Spinal cord (tissue), 10 donors: Measurements from ENCODE around the gene ADGRL1. TPM values are rescaled to one million over a fixed set of nuclear protein-coding genes. Genes with fewer than 3 reads are reported as not detected.
"Not testable (repeated sequence)": the region's sequence is repeated elsewhere in the genome, so short reads cannot be mapped to it uniquely, and the experiment has no call there.

Source experiments
- DNase-seq, 6 donors: peaks; one replicate each; pipeline versions ENCODE4 v3.0.0 to v3.0.0-alpha.2; 2013 to 2015; ENCODE audit warnings: low spot score in 6 of 6, low read depth in 4 of 6
- H3K27ac ChIP-seq: one replicate; pipeline ENCODE4 v1.5.1; 2013; ENCODE audit warnings: low read depth, low read length, control low read depth
- H3K27me3 ChIP-seq: one replicate; pipeline ENCODE4 v1.6.1; 2013; ENCODE audit warnings: low read length; ENCODE audit not compliant: control insufficient read depth, insufficient read depth
- H3K36me3 ChIP-seq: one replicate; pipeline ENCODE4 v1.6.1; 2013; ENCODE audit warnings: low read length; ENCODE audit not compliant: control insufficient read depth, insufficient read depth
- H3K4me1 ChIP-seq: one replicate; pipeline ENCODE4 v1.6.1; 2013; ENCODE audit warnings: low read length; ENCODE audit not compliant: control insufficient read depth, insufficient read depth
- H3K4me3 ChIP-seq: one replicate; pipeline ENCODE4 v1.5.1; 2013; ENCODE audit warnings: low read depth, low read length, control low read depth
- H3K9me3 ChIP-seq: one replicate; pipeline ENCODE4 v1.6.1; 2013; ENCODE audit warnings: low read length; ENCODE audit not compliant: control insufficient read depth, insufficient read depth
- WGBS: methylation state at CpG from one replicate; pipeline ENCODE4 v1.1.5; 2013; ENCODE audit warnings: missing lambda C conversion rate; ENCODE audit not compliant: insufficient coverage; 5-methylcytosine and 5-hydroxymethylcytosine counted together
- polyA plus RNA-seq, 2 donors: library from polyadenylated mRNA; unstranded; fragments of 120-200 nt; gene quantifications; one replicate each; pipeline ENCODE4 v1.2.1, GENCODE V29; 2013; ENCODE audit not compliant: insufficient read length in 2 of 2
- total RNA-seq, 2 donors: library from RNA; depleted of rRNA in 1 of 2; stranded (reverse); fragments of 120-200 nt in 1 of 2; fragments of >200 nt in 1 of 2; gene quantifications; one replicate each; pipeline versions ENCODE4 v1.2.3 to v1.2.4, GENCODE V29; 2013 to 2014
- donor health status: healthy.

Gene ADGRL1
- total and polyA plus RNA-seq, 4 donors = 31.9 to 140 (median 92.0) TPM

DNA sequence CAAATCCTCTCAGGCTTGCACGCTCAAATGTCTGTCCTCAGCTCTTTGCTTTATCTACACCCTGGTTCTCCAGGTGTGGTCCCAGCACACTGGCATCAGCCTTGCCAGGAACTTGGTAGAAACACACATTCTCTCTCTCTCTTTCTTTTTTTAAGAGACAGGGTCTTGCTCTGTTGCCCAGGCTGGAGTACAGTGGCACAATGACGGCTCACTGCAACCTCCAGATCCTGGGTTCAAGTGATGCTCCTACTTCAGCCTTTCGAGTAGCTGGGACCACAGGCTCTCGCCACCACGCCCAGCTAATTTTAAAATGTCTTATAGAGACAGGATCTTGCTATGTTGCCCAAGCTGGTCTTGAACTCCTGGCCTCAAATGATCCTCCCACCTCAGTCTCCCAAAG lies 20.8 kb downstream of the ADGRL1 start:
- peaks cover 25% of the 10 kb centered on the region for H3K4me1 ChIP-seq
- H3K4me3 ChIP-seq = no peak overlapping the region
- no peaks in the 10 kb centered on the region for H3K27me3 ChIP-seq
- 93% methylated on average over 5 of the region's 5 CpGs for WGBS
- no peak for DNase-seq
- H3K9me3 ChIP-seq = no peaks in the 10 kb centered on the region
- no peak overlapping the region for H3K27ac ChIP-seq
- H3K36me3 ChIP-seq = peaks cover 34% of the 10 kb centered on the region

GRCh38 chr19:14183741-14184350 lies 22.1 kb downstream of the ADGRL1 start:
- no peaks in the 10 kb centered on the region for H3K27me3 ChIP-seq
- WGBS = 45% methylated on average over 11 of the region's 14 CpGs
- no peaks in the 10 kb centered on the region for H3K9me3 ChIP-seq
- H3K4me3 ChIP-seq = no peak overlapping the region
- no peak overlapping the region for H3K27ac ChIP-seq
- peaks cover 38% of the 10 kb centered on the region for H3K36me3 ChIP-seq
- peak in 2 of 6 donors; percentile 32 to 73 for DNase-seq
- peaks cover 25% of the 10 kb centered on the region for H3K4me1 ChIP-seq

DNA sequence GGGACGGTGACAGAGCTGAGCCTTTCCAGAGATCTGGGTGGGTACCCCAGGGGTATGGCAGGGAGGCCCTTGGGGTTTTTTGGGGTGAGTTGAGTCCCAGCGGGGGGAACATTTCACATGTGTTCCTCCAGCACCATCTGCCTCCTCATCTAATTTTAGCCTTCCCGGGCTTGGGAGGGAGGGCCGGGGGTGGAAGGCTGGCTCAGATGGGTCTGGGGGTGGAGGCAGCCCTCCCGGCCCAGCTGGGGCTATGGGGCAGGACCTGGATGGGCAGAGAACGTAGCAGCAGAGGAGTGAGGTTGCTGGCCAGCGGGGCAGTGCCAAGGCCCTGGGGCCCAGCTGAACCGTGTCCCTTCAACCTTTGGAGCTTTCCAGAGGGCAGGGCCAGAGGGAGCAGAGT lies 23.5 kb downstream of the ADGRL1 start:
- Histone ChIP-seq H3K9me3 (no peaks in the 10 kb centered on the region), H3K27ac (no peak overlapping the region), H3K36me3 (peaks cover 45% of the 10 kb centered on the region), H3K27me3 (no peaks in the 10 kb centered on the region), H3K4me3 (no peak overlapping the region), H3K4me1 (peaks cover 25% of the 10 kb centered on the region)
- no peak for DNase-seq
- WGBS = 82% methylated on average over 5 of the region's 8 CpGs

- 81% methylated on average over 4 of the region's 6 CpGs for WGBS
- Histone ChIP-seq H3K27me3 (no peaks in the 10 kb centered on the region), H3K36me3 (peaks cover 51% of the 10 kb centered on the region), H3K4me3 (no peak overlapping the region), H3K9me3 (no peaks in the 10 kb centered on the region), H3K27ac (no peak overlapping the region), H3K4me1 (peaks cover 25% of the 10 kb centered on the region)
- no peak for DNase-seq
These were observed 24.1 kb downstream of the ADGRL1 start for GRCh38 chr19:14181906-14182305.

DNA sequence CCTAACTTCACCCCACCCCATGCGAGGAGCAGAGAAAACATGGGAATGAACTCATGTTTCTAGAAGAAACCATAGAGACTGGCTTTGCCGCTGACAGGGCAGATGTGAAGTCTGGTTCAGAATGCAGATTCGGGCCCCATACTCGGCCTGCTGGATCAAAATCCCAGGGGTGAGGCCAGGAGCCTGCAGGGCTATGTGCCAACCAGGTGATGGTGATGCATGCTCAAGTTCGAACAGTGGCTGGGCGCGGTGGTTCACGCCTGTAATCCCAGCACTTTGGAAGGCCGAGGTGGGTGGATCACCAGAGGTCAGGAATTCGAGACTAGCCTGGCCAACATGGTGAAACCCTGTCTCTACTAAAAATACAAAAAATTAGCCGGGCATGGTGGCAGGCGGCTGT lies 24.8 kb downstream of the ADGRL1 start:
- WGBS = 90% methylated on average over 9 of the region's 12 CpGs
- not testable (repeated sequence) for DNase-seq, H3K27ac ChIP-seq, H3K27me3 ChIP-seq, H3K9me3 ChIP-seq, H3K4me3 ChIP-seq
- Histone ChIP-seq H3K36me3 (peaks cover 58% of the 10 kb centered on the region), H3K4me1 (peaks cover 25% of the 10 kb centered on the region)

DNA sequence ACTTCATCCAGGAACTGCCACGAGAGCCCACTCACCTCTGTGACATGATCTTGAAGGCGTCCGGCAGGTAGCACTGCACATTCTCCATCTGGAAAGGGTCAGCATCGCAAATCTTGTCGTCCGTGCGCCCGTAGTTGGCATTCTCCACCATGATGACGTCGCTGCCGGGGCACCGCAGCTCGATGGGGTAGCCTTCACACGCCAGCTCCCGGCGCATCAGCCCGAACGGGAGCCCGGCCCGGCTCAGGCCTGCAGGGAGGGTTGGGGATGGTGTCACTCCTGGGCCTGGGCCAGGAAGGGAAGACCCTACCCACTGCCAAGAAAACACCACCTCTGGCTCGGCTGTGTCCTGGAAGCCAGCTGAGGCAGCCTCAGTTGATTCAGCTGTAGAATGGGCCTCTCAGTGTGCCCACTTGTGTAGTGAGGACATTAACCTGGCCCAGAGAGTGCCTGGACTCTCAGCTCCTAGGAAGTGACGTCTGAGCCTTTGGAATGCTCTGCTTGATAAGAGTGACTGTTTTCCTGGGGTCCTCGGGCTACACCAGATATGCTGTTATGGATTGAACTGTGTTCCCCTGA lies 28.4 kb downstream of the ADGRL1 start:
- Histone ChIP-seq H3K4me1 (peaks cover 11% of the 10 kb centered on the region), H3K27me3 (no peaks in the 10 kb centered on the region), H3K9me3 (no peaks in the 10 kb centered on the region), H3K4me3 (no peak overlapping the region), H3K36me3 (peaks cover 79% of the 10 kb centered on the region), H3K27ac (no peak overlapping the region)
- DNase-seq = no peak
- WGBS = 86% methylated on average over 12 of the region's 23 CpGs

- Histone ChIP-seq H3K27ac (no peak overlapping the region), H3K9me3 (no peaks in the 10 kb centered on the region), H3K36me3 (peaks cover 80% of the 10 kb centered on the region), H3K4me3 (no peak overlapping the region), H3K27me3 (no peaks in the 10 kb centered on the region), H3K4me1 (peaks cover 4% of the 10 kb centered on the region)
- 87% methylated on average over 6 of the region's 6 CpGs for WGBS
- no peak for DNase-seq
These were observed 30.6 kb downstream of the ADGRL1 start for GRCh38 chr19:14175351-14175792.

- Histone ChIP-seq H3K27ac (no peak overlapping the region), H3K4me1 (peaks cover 4% of the 10 kb centered on the region), H3K27me3 (no peaks in the 10 kb centered on the region), H3K36me3 (peaks cover 85% of the 10 kb centered on the region), H3K4me3 (no peak overlapping the region), H3K9me3 (no peaks in the 10 kb centered on the region)
- WGBS = 100% methylated on average over 1 of the region's 9 CpGs
- no peak for DNase-seq
These were observed 31.1 kb downstream of the ADGRL1 start for GRCh38 chr19:14174883-14175282.

DNA sequence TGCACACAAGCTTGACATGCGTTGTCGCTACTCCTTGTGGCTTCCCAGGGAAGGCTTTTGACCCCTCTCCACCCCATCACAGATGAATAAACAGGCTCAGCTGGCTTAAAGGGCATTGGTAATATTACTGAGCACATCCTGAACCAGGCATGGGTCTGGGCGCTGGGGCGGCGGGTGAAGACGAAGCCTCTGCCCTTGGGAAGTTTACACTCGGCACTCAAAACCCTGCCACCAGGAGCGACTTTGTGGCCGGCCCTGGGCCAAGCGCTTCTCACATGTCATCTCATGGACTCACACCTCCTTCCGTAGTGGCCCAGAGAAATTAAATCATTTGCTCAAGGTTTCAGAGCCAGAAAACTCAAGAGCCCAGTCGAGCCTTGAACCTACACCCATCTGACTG lies 37.0 kb downstream of the ADGRL1 start:
- Histone ChIP-seq H3K27me3 (no peaks in the 10 kb centered on the region), H3K4me1 (peaks cover 26% of the 10 kb centered on the region), H3K27ac (no peak overlapping the region), H3K9me3 (no peaks in the 10 kb centered on the region), H3K36me3 (peaks cover 95% of the 10 kb centered on the region), H3K4me3 (no peak overlapping the region)
- 92% methylated on average over 12 of the region's 12 CpGs for WGBS
- DNase-seq = no peak
